CD4-positive, alpha-beta T cell treated with Interleukin-6 for 4 hours (primary cell): ENCODE measurements around the gene CFAP298.
A peak's percentile ranks its signal among the peaks of the same experiment; 100 is the strongest.

Experiments used
- DNase-seq: peaks from one replicate; pipeline ENCODE4 v3.0.0-alpha.2; 2020; ENCODE audit warnings: mixed read lengths

CFAP298 gene

GRCh38 chr21:32599091-32599490, 13.1 kb downstream of the CFAP298 start:
- DNase-seq, result no peak

- no peak for DNase-seq
These were observed 15.0 kb downstream of the CFAP298 start for GRCh38 chr21:32597205-32597604.

GRCh38 chr21:32595431-32595830, 16.7 kb downstream of the CFAP298 start:
- DNase-seq, result no peak

GRCh38 chr21:32593690-32594089, 18.5 kb downstream of the CFAP298 start:
- no peak for DNase-seq

- no peak for DNase-seq
These were observed 19.2 kb downstream of the CFAP298 start for GRCh38 chr21:32592929-32593502.

GRCh38 chr21:32590130-32590529, 22.0 kb downstream of the CFAP298 start:
- no peak for DNase-seq

- DNase-seq, result no peak
These were observed 24.5 kb downstream of the CFAP298 start for GRCh38 chr21:32587651-32588050.

- DNase-seq, result no peak
These were observed 25.1 kb downstream of the CFAP298 start for GRCh38 chr21:32587120-32587519.

GRCh38 chr21:32585970-32586369, 26.2 kb downstream of the CFAP298 start:
- no peak for DNase-seq

- DNase-seq, result no peak
These were observed 27.0 kb downstream of the CFAP298 start, which contains the start of gene TCP10L for GRCh38 chr21:32585042-32585710. Gene TCP10L (minus strand): TSS chr21:32585523. CDS start chr21:32584304, 1,219 bp downstream.

GRCh38 chr21:32584472-32584871, 27.7 kb downstream of the CFAP298 start:
- DNase-seq, result no peak

- DNase-seq, result no peak
These were observed 30.4 kb downstream of the CFAP298 start for GRCh38 chr21:32581732-32582131.

GRCh38 chr21:32580949-32581348, 31.2 kb downstream of the CFAP298 start:
- no peak for DNase-seq

- peak; percentile 35 for DNase-seq
These were observed 34.0 kb downstream of the CFAP298 start for GRCh38 chr21:32578107-32578691.

GRCh38 chr21:32576011-32576410, 36.2 kb downstream of the CFAP298 start:
- no peak for DNase-seq

GRCh38 chr21:32574946-32575925, 36.9 kb downstream of the CFAP298 start:
- DNase-seq, result no peak

- no peak for DNase-seq
These were observed 39.4 kb downstream of the CFAP298 start for GRCh38 chr21:32572574-32573420.

GRCh38 chr21:32570456-32570855, 41.7 kb downstream of the CFAP298 start:
- DNase-seq, result no peak

GRCh38 chr21:32569261-32570230, 42.6 kb downstream of the CFAP298 start:
- DNase-seq, result peak; percentile 87

GRCh38 chr21:32567626-32568025, 44.6 kb downstream of the CFAP298 start:
- DNase-seq, result no peak
